Colonic mucosa (tissue), 4 donors: ENCODE results near the gene IQCC. TPM values are rescaled to one million over a fixed set of nuclear protein-coding genes. Genes with fewer than 3 reads are reported as not detected.

Experiments
- DNase-seq: peaks from one replicate; pipeline ENCODE4 v3.0.0-alpha.2; 2020
- H3K27ac ChIP-seq: fragments of 200-600 bp; one replicate; pipeline ENCODE4 v1.8.0; 2021
- H3K27me3 ChIP-seq: fragments of 200-600 bp; one replicate; pipeline ENCODE4 v1.8.0; 2021
- H3K36me3 ChIP-seq: fragments of 200-600 bp; one replicate; pipeline ENCODE4 v1.8.0; 2021
- H3K4me1 ChIP-seq: fragments of 200-600 bp; one replicate; pipeline ENCODE4 v1.8.0; 2021; ENCODE audit warnings: mild to moderate bottlenecking
- H3K4me3 ChIP-seq: fragments of 200-600 bp; one replicate; pipeline ENCODE4 v1.8.0; 2021
- H3K9ac ChIP-seq, 2 donors: one replicate each; pipeline ENCODE4 v1.7.0; 2013; ENCODE audit warnings: control low read depth in 2 of 2, low read depth in 2 of 2, low read length in 2 of 2
- H3K9me3 ChIP-seq: fragments of 200-600 bp; one replicate; pipeline ENCODE4 v1.8.0; 2021
- intact Hi-C: fragments of 100-400 bp; cut with DNase I; formaldehyde crosslinking; loops from one replicate; pipeline ENCODE4 v1.14.1; 2022
- total RNA-seq, 2 donors: library from RNA; stranded (reverse); fragmentation: NEBNext Ultra II Directional in 1 of 2; extraction: Animal tissue kit (Norgen Biotek cat#: 25700) in 1 of 2; gene quantifications; one replicate each; pipeline ENCODE4 v1.2.1, GENCODE V29; 2021
- TF ChIP-seq, protein P1 (sequence below): fragments of 200-600 bp; IDR thresholded peaks from one replicate; pipeline ENCODE4 v1.8.0; 2022; ENCODE audit warnings: antibody characterized with exemption, mild to moderate bottlenecking
- donor health status: healthy.
- donor health status: DM: no; HTN: no; CAD: no.
- donor health status: DM: no; HTN: no; CAD: no.

Gene IQCC
- total RNA-seq, 2 donors from 2014 or later, result 1.8 to 4.3 TPM

DNA sequence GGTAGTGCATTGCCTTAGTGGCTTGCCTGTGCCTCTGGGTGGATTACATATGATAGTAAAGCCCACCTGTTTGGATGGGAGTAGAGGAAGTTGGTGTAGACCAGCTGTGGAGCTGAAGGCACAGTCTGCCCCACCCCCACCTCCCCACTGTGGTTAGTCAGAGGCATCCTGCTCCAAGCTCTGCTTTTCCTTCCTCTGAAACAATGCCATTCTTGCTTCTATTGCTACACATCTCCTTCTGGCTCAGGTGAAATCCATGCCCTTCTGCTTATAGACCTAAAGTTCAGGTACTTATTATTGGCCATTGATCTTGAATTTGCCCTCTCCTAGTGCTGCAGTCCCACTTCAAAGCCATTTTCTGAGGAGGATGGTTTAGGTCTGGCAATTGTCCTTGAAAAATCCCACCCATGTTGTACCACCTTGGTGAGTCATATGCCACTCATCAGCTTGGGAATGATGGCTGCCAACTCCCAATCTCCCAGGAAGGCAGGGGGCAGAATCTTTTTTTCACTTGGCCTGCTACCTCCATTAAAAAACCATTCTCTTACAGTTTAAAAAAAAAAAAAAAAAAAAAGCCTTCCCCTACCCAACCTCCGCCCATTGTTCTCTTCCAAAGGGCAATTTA is 32.7 kb upstream of the IQCC start:
- DNase-seq, result no peak
- no peaks in the 10 kb centered on the region for H3K9me3 ChIP-seq
- TF ChIP-seq, protein P1, sequence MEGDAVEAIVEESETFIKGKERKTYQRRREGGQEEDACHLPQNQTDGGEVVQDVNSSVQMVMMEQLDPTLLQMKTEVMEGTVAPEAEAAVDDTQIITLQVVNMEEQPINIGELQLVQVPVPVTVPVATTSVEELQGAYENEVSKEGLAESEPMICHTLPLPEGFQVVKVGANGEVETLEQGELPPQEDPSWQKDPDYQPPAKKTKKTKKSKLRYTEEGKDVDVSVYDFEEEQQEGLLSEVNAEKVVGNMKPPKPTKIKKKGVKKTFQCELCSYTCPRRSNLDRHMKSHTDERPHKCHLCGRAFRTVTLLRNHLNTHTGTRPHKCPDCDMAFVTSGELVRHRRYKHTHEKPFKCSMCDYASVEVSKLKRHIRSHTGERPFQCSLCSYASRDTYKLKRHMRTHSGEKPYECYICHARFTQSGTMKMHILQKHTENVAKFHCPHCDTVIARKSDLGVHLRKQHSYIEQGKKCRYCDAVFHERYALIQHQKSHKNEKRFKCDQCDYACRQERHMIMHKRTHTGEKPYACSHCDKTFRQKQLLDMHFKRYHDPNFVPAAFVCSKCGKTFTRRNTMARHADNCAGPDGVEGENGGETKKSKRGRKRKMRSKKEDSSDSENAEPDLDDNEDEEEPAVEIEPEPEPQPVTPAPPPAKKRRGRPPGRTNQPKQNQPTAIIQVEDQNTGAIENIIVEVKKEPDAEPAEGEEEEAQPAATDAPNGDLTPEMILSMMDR, result no peak
- H3K4me3 ChIP-seq, result no peak overlapping the region
- H3K9ac ChIP-seq, result no peak overlapping the region
- H3K27me3 ChIP-seq, result no peaks in the 10 kb centered on the region
- H3K36me3 ChIP-seq, result peaks cover 23% of the 10 kb centered on the region
- no peak overlapping the region for H3K27ac ChIP-seq
- H3K4me1 ChIP-seq, result no peaks in the 10 kb centered on the region
- intact Hi-C loops, result no loop called here

DNA sequence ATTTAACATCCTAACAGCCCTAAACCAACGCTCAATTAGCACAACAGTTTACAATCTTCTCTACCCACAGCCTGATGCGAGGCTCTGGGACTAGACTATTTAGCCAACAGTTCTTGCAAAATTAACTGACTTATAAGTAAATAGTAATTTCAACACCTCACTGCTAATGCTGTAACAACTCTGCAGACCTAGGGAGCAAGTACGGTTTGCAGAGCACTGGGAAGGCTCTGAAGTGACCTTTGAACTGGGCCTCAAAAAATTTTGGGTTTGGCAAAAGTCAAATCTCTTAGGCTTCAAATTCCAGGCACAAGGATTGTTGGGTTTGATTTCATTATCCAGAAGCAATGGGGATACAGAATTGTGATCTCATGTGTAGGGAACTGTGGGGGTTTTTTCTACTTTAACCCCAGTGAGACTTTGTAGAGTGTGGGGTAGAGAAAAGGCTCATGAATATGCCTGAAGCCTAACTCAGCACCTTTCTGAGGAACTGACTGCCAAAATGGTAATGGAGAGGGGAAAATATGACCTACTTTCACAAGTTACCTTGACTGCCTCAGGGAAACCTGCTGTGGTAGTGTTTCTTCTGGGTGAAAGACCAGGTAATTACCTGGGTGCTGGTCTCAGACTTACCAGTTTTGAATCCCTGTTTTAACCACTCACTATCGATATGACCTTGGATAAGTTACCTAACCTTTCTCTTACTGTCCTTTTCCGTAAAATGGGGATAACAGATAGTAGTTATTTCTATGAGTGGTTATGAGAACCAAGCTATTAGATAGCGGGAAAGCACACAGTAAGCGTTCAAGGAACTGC is 26.9 kb upstream of the IQCC start:
- H3K9me3 ChIP-seq, result no peaks in the 10 kb centered on the region
- DNase-seq, result no peak
- H3K36me3 ChIP-seq, result no peaks in the 10 kb centered on the region
- peaks cover 6% of the 10 kb centered on the region for H3K4me1 ChIP-seq
- H3K9ac ChIP-seq, result peak overlapping the region; percentile 45 to 89
- H3K4me3 ChIP-seq, result peak overlapping the region; percentile 63
- no peaks in the 10 kb centered on the region for H3K27me3 ChIP-seq
- peak overlapping the region; percentile 88 for H3K27ac ChIP-seq
- TF ChIP-seq, protein P1, result no peak
- intact Hi-C loops, result no loop called here

DNA sequence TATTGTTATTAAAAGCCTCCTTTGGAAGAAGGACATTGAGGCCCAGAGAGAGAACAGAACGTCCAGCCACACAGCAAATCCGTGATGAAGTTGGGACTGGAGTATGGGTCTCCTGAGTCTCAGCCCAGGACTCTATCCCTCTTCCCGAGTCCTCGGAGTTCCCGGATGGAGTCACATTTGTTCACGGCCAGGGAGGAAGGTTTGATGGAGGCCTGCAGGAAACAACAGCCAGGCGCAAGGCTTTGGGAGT is 26.4 kb upstream of the IQCC start:
- Histone ChIP-seq H3K27ac (peak overlapping the region; percentile 88), H3K9ac (peak overlapping the region; percentile 45 to 89), H3K9me3 (no peaks in the 10 kb centered on the region), H3K4me1 (peaks cover 6% of the 10 kb centered on the region), H3K4me3 (peak overlapping the region; percentile 63), H3K36me3 (no peaks in the 10 kb centered on the region), H3K27me3 (no peaks in the 10 kb centered on the region)
- TF ChIP-seq, protein P1, result no peak
- intact Hi-C loops, result no loop called here
- DNase-seq, result no peak

DNA sequence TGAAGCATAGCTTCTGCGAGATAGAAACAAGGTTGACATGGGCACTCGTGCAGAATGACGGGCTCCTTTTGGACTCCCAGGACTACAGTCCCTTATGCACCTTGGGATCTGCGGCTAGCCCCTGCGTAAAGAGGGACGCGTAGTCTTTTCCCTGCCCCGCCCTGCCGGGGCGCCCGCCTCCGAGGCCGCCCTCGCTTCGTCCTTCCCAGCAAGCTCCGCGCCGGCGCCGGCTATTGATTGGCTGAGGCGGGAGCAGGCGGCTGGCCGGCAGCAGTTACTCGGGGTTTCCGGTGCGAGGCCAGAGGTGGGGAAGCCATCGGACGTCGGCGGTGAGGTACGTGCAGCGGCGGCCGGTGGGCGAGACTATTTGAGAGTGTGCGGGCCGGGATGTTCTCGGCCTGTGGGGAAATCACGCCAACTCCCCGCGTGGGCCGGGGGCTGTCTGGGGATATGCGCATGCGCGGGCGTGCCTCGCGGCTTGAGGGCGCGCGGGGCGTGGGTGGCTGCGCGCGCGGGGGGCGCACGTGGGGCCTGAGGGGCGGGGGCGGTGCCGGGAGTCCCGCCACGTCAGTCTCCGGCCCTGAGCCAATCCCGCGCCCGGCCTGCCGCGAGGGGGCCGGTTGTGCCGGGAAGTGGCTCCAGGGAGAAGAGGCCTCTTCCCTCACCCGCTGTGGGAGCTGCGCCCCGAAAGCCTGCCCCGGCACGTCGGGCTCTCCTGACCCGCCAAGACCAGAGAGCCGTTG is 25.9 kb upstream of the IQCC start, which contains the start of gene TXLNA:
TXLNA (plus strand) TSS at position 233 of the 743 bp plus-strand sequence. CDS start 671 bp downstream, outside the sequence.
- H3K9ac ChIP-seq, result peak within 1 kb of the TSS; percentile 72 to 89
- intact Hi-C loops, result no loop called here
- H3K36me3 ChIP-seq, result peaks cover 2% of the 10 kb centered on the region
- peak; percentile 96 for DNase-seq
- H3K9me3 ChIP-seq, result no peaks in the 10 kb centered on the region
- H3K4me3 ChIP-seq, result peak within 1 kb of the TSS; percentile 63
- TF ChIP-seq, protein P1, result no peak
- H3K4me1 ChIP-seq, result peaks cover 6% of the 10 kb centered on the region
- H3K27ac ChIP-seq, result peak within 1 kb of the TSS; percentile 88
- H3K27me3 ChIP-seq, result no peaks in the 10 kb centered on the region

DNA sequence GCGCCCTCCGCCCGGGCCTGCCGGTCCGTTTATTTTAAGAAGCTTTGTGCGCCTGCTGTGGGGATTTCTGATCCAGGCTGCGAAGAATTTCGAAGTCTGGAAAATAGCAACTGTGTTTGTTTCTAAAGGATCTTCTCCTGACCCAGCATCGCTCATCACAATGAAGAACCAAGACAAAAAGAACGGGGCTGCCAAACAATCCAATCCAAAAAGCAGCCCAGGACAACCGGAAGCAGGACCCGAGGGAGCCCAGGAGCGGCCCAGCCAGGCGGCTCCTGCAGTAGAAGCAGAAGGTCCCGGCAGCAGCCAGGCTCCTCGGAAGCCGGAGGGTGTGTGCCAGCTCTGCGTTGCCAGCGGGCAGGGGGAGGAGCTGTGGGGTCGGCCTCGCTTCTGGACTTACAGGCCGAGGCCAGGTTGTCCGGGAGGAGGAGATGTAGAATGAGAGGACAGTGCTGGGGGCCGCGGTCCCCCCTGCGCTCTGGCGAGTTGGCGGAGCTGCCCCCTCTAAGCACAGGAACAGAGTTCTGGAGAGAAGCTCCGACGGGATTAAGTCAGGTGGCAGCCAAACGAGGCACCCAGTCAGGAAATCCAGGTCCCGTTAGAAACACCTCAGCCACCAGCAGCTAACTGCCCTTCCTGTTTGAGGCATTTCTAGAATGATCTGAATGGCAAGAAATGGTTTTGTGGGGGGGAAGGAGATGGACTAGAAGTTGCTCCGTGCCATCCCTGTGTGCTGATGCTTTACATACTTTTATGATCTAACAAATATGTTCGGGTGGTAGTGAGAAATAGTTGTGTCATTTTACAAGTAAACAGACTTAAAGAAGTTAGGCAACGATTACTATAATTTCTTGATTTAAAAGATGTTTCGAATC is 25.0 kb upstream of the IQCC start:
- intact Hi-C loops, result no loop called here
- Histone ChIP-seq H3K9ac (peak overlapping the region; percentile 72 to 89), H3K4me1 (peaks cover 6% of the 10 kb centered on the region), H3K27ac (peak overlapping the region; percentile 88), H3K27me3 (no peaks in the 10 kb centered on the region), H3K9me3 (no peaks in the 10 kb centered on the region), H3K36me3 (peaks cover 7% of the 10 kb centered on the region), H3K4me3 (peak overlapping the region; percentile 63)
- TF ChIP-seq, protein P1, result no peak
- peak; percentile 49 for DNase-seq
